Astrocyte (in vitro differentiated cells and primary cell): ENCODE results near the gene SND1. TPM values are rescaled to one million over a fixed set of nuclear protein-coding genes. Genes with fewer than 3 reads are reported as not detected.

Experiments
- DNase-seq: peaks from one replicate; pipeline ENCODE4 v3.0.0-alpha.2; 2010; ENCODE audit warnings: low read depth
- FAIRE-seq: peaks from 2 replicates; lab custom pipeline; 2011; peaks lifted over from hg19 to GRCh38; lab: Jason Lieb, UNC
- H2AFZ ChIP-seq: 2 replicates; pipeline ENCODE4 v1.6.0; 2012; ENCODE audit warnings: low read depth, low read length, inconsistent platforms
- H3K27ac ChIP-seq: 2 replicates; pipeline ENCODE4 v1.5.1; 2011; ENCODE audit warnings: low read depth, low read length, inconsistent platforms
- H3K27me3 ChIP-seq: 2 replicates; pipeline ENCODE4 v1.6.0; 2011; ENCODE audit warnings: low read length, inconsistent platforms; ENCODE audit not compliant: insufficient read depth
- H3K36me3 ChIP-seq: 2 replicates; pipeline ENCODE4 v1.5.1; 2011; ENCODE audit warnings: low read length, inconsistent platforms; ENCODE audit not compliant: insufficient read depth
- H3K4me1 ChIP-seq: 2 replicates; pipeline ENCODE4 v1.5.1; 2011; ENCODE audit warnings: low read length, inconsistent platforms; ENCODE audit not compliant: insufficient read depth
- H3K4me2 ChIP-seq: 2 replicates; pipeline ENCODE4 v1.6.0; 2012; ENCODE audit warnings: low read length, inconsistent platforms
- H3K4me3 ChIP-seq: 2 replicates; pipeline ENCODE4 v1.5.1; 2011; ENCODE audit warnings: low read depth, mild to moderate bottlenecking, low read length, inconsistent platforms; ENCODE audit not compliant: insufficient read depth
- H3K79me2 ChIP-seq: 2 replicates; pipeline ENCODE4 v1.6.0; 2012; ENCODE audit warnings: mild to moderate bottlenecking, low read length, inconsistent platforms; ENCODE audit not compliant: insufficient read depth
- H3K9ac ChIP-seq: 2 replicates; pipeline ENCODE4 v1.6.0; 2012; ENCODE audit warnings: mild to moderate bottlenecking, low read length, inconsistent platforms
- H3K9me3 ChIP-seq: 2 replicates; pipeline ENCODE4 v1.5.1; 2012; ENCODE audit warnings: low read depth, mild to moderate bottlenecking, low read length, inconsistent platforms; ENCODE audit not compliant: insufficient read depth
- H4K20me1 ChIP-seq: 2 replicates; pipeline ENCODE4 v1.6.0; 2012; ENCODE audit warnings: low read length, inconsistent platforms; ENCODE audit not compliant: insufficient read depth
- H3K27ac Mint-ChIP-seq: one replicate; pipeline ENCODE4 v1.8.0; 2021; ENCODE audit warnings: mild to moderate bottlenecking, mixed read lengths; ENCODE audit not compliant: unreplicated experiment
- H3K27me3 Mint-ChIP-seq: one replicate; pipeline ENCODE4 v1.8.0; 2021; ENCODE audit warnings: low read depth, mixed read lengths; ENCODE audit not compliant: unreplicated experiment
- H3K36me3 Mint-ChIP-seq: one replicate; pipeline ENCODE4 v1.8.0; 2021; ENCODE audit warnings: low read depth, mixed read lengths; ENCODE audit not compliant: unreplicated experiment
- H3K4me1 Mint-ChIP-seq: one replicate; pipeline ENCODE4 v1.8.0; 2021; ENCODE audit warnings: low read depth, mixed read lengths; ENCODE audit not compliant: unreplicated experiment
- H3K4me3 Mint-ChIP-seq: one replicate; pipeline ENCODE4 v1.8.0; 2021; ENCODE audit warnings: mild to moderate bottlenecking, moderate library complexity, mixed read lengths; ENCODE audit not compliant: unreplicated experiment
- H3K9me3 Mint-ChIP-seq: one replicate; pipeline ENCODE4 v1.8.0; 2021; ENCODE audit warnings: mild to moderate bottlenecking, mixed read lengths; ENCODE audit not compliant: unreplicated experiment
- CTCF ChIP-seq: IDR thresholded peaks from 2 replicates; pipeline ENCODE4 v1.5.1; 2011; ENCODE audit warnings: low read depth, mild to moderate bottlenecking, inconsistent platforms, low read length, moderate library complexity; ENCODE audit not compliant: insufficient read depth
- EZH2 ChIP-seq: IDR thresholded peaks from 2 replicates; pipeline ENCODE4 v1.6.1; 2012; ENCODE audit warnings: mild to moderate bottlenecking, low read length, inconsistent platforms; ENCODE audit not compliant: insufficient read depth
- total RNA-seq: library from RNA; stranded (reverse); gene quantifications from 2 replicates; pipeline ENCODE4 v1.2.1, GENCODE V29; 2021

SND1 gene
- total RNA-seq, 1 donor from 2014 or later: 267 TPM

- peaks cover 31% of the 10 kb centered on the region for H3K4me1 Mint-ChIP-seq
- no peaks in the 10 kb centered on the region for H3K27me3 Mint-ChIP-seq
- no peaks in the 10 kb centered on the region for H3K36me3 ChIP-seq
- no peaks in the 10 kb centered on the region for H3K9me3 Mint-ChIP-seq
- H3K27ac Mint-ChIP-seq: peak overlapping the region; percentile 48
- peaks cover 5% of the 10 kb centered on the region for H3K36me3 Mint-ChIP-seq
- H3K27ac ChIP-seq: no peak overlapping the region
- peaks cover 58% of the 10 kb centered on the region for H3K79me2 ChIP-seq
- FAIRE-seq (no peak), DNase-seq (no peak)
- TF ChIP-seq CTCF: no peak
- TF ChIP-seq EZH2: no peak
- H3K9ac ChIP-seq: no peak overlapping the region
- no peaks in the 10 kb centered on the region for H3K27me3 ChIP-seq
- H3K9me3 ChIP-seq: no peaks in the 10 kb centered on the region
- H2AFZ ChIP-seq: no peak overlapping the region
- H3K4me3 Mint-ChIP-seq: no peak overlapping the region
- H3K4me3 ChIP-seq: no peak overlapping the region
- peaks cover 26% of the 10 kb centered on the region for H3K4me1 ChIP-seq
- H3K4me2 ChIP-seq: no peak overlapping the region
- peaks cover 90% of the 10 kb centered on the region for H4K20me1 ChIP-seq
These were observed 228.5 kb downstream of the SND1 start for GRCh38 chr7:127880454-127880853.

GRCh38 chr7:127881564-127881963 lies 229.6 kb downstream of the SND1 start:
- Histone ChIP-seq H3K9me3 (no peaks in the 10 kb centered on the region), H3K4me3 (no peak overlapping the region), H3K27me3 (no peaks in the 10 kb centered on the region), H3K4me1 (peaks cover 30% of the 10 kb centered on the region), H3K27ac (no peak overlapping the region), H3K36me3 (no peaks in the 10 kb centered on the region), H3K9ac (no peak overlapping the region), H3K4me2 (no peak overlapping the region), H2AFZ (no peak overlapping the region), H4K20me1 (peaks cover 90% of the 10 kb centered on the region), H3K79me2 (peaks cover 56% of the 10 kb centered on the region)
- no peak for DNase-seq
- no peak for FAIRE-seq
- Mint-ChIP-seq H3K27me3 (no peaks in the 10 kb centered on the region), H3K4me1 (peaks cover 41% of the 10 kb centered on the region), H3K27ac (no peak overlapping the region), H3K36me3 (peaks cover 5% of the 10 kb centered on the region), H3K4me3 (no peak overlapping the region), H3K9me3 (no peaks in the 10 kb centered on the region)
- TF ChIP-seq CTCF (no peak), EZH2 (no peak)

GRCh38 chr7:127882313-127882920 lies 230.4 kb downstream of the SND1 start:
- Mint-ChIP-seq H3K36me3 (peaks cover 5% of the 10 kb centered on the region), H3K27me3 (no peaks in the 10 kb centered on the region), H3K4me1 (peaks cover 50% of the 10 kb centered on the region), H3K9me3 (no peaks in the 10 kb centered on the region), H3K4me3 (no peak overlapping the region), H3K27ac (no peak overlapping the region)
- no peak for FAIRE-seq
- no peak for DNase-seq
- TF ChIP-seq CTCF (no peak), EZH2 (no peak)
- H3K4me2 ChIP-seq: no peak overlapping the region
- H3K79me2 ChIP-seq: peaks cover 52% of the 10 kb centered on the region
- peaks cover 90% of the 10 kb centered on the region for H4K20me1 ChIP-seq
- H3K27ac ChIP-seq: no peak overlapping the region
- H3K36me3 ChIP-seq: no peaks in the 10 kb centered on the region
- H2AFZ ChIP-seq: no peak overlapping the region
- H3K27me3 ChIP-seq: no peaks in the 10 kb centered on the region
- H3K9me3 ChIP-seq: no peaks in the 10 kb centered on the region
- H3K4me1 ChIP-seq: peaks cover 30% of the 10 kb centered on the region
- H3K4me3 ChIP-seq: no peak overlapping the region
- no peak overlapping the region for H3K9ac ChIP-seq
